ENCODE measurements around the gene RCAN2.
A peak's percentile ranks its signal among the peaks of the same experiment; 100 is the strongest.

RCAN2 gene

DNA sequence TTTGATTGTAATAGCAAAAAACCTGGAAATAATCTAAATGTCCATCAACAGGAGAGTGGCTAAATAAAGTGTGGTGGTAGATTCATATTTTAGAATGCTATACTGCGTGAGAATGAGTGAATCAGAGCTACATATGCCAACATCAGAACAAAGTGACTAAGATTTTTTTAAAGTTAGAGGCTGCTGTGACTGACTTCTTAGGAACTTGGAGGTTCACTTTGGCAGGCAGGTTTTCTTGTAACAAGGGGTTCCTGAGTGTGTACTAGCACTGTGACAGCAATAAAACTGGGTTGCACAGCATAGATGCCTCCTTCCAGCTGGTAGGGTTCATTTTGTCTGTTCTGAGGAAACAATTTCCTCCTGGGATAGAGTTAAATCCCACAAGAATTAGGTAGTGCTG is 245.2 kb downstream of the RCAN2 start:
- no peak for DNase-seq

DNA sequence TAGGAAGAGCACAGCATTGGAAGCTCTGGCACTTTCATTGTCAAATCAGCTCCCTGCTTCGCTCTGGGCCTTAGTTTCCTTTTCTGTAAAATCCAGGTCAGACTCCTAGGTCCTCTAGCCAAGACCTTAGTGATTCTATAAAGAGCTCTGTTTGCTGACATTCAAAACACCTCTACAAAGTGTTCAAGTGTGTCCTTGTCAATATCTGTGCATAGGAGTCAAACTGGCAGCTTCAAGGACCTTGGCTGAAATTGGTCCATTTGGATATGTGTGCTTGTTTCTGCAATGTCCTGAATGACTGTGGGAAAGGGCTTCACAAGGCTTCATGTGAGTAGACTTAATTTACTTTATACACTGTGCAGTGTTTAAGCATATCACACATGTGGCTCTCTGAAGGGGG is 246.6 kb downstream of the RCAN2 start:
- no peak for DNase-seq

DNA sequence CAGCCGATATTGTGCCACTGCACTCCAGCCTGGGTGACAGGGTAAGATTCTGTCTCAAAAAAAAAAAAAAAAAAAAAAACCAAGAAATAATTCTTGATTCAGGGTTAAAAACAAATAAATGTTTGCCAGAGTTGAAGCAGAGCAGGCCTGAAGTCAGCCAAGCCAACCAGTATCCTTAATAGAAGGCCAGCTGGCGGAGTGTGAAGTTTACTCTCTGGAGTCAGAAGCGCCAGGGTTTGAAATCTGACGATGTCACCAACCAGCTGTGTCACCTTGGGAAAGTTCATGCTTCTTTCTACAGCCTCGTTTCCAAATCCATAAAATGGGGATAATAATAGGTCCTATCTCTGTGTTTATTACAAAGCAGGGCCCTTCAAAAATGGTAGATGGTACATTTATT is 247.5 kb downstream of the RCAN2 start:
- DNase-seq, result no peak

DNA sequence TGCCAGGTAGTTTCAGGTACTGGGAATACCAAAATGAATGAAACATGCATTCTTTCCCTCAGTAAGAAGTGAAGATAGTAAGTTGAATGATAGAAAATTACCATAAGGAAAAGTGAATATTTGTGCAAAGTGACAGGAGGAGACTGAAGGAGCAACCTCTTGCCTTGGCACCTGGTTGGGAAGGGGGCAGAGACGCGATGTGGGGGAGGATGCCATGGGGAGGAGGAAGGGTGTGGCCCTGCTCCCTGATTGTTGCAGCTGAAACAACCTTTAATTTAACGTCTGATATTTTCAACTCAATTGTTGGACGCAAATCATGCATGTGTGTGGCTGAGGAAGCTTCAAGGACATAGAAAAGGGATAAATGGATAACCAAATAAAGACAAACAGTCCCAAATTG is 248.3 kb downstream of the RCAN2 start:
- DNase-seq, result no peak

DNA sequence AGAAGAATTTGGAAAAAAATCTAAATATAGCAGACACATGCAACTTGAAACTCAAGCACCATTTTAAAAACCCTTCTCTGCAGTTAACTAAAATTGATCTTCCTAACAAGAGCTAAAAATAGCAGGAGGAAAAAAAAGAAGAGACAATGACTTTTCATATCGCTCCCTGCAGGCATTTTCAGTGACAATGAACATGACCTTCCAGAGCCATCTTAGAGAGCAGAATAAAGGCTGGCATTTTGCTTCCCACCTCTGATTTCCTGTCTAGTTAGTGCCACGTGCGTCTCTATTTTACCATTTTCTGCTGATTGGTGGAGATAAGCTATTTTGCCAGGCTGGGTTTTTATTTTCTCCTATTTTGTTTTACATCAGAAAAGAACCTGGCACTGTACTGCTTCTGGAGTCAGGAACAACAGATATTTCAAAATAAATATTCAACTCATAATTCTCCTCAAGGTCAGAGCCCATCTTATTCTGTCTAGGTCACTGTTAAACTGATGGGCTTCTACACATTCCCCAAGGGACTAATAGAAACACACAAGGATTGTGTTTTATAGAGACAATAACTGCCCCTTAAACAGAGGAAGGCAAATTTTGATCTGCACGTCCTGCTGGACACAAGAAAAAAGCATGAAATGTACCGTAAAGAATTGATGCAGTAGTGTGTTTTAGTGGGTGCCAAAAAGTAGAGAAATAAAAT is 250.2 kb downstream of the RCAN2 start:
- DNase-seq, result no peak

DNA sequence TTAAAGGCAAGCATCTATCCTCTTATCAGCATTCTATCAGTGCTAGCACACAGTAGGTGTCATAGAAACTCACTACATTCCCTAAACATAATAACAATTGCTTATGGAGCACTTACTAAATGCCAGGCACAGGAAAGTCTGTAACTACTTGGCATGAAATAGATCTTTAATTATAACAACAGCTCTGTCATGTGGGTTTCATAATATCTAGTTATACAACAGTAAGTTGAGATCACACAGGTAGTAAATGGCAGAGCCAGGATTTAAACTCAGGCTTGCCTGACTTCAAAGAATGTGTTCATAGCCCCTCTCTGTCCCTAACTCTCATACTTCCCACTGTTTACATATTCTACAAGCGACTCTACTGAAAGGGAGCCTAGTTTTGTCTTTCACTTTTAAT is 254.5 kb downstream of the RCAN2 start:
- no peak for DNase-seq

DNA sequence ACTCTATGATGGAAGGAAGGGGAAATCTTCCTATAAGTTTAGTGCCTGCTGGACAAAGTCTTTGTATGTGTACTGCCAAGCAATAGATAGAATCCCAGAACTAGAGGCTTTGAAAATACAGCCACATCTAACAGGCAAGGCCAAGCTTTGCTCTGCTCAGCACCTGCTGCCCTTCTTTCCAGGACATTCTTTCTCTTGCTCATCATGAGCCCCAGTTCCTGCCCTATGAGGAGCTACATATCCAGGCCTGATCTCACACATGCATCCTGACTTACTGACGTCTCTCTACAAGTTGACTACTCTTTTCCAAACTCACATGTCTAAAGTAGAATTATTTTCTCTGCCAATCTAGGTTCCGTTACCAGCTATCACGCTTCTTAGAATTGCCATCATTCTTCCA is 256.0 kb downstream of the RCAN2 start:
- no peak for DNase-seq

DNA sequence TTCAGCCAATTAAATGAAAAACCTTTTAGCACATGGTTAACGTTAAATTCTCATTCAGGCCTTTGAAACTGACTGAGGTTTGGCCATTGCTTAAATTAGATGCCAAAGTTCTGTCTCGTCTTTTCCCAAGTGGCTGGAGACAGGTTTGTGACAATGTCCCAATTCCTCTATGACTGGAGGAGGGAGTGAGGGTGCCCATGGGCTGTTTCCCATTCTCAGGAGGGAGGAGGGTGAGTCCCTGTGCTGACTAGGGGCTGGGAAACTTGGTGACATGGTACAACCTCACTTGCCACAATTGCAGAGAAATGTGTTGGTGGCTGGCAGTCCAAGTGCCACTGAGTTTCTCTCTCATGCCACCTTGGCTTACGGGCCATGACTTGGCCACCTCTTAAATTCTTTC is 256.5 kb downstream of the RCAN2 start:
- no peak for DNase-seq

DNA sequence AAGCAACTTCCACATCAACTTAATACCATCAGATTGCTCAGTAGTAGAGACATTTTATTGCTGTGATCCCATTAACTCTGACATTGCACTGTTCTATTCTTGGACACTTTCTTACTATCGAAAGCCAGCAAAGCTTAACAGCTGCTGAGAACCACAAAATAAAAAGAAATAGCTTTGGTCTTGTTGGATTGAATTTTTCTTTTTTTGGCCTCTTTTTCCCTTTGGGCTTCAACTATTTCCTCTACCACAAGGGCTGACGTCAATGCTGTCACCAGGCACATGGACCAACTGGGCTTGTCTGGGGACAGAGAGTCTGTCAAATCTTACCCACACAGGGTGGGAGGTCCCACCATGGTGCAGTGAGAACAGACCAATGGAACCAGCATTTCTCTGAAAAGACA is 257.1 kb downstream of the RCAN2 start:
- DNase-seq, result no peak

DNA sequence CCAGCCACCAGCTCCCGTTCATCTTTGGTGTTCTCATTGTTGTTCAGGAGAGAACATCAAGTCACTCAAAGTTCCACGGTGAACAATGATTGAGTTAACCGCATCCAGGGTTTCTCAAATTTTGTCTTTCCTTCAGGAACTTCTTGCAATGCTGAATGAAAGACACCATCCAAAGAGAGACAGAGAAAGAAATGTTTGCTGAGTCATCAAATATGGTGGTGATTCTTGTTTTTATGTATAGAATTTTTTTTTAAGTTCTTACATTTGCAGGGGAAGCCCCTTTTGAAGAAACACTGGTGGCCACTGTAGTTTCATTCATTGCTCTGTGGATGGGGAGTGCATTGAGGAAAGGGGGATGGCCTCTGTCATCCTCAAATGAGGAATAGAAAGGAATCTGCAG is 258.1 kb downstream of the RCAN2 start:
- DNase-seq, result no peak

DNA sequence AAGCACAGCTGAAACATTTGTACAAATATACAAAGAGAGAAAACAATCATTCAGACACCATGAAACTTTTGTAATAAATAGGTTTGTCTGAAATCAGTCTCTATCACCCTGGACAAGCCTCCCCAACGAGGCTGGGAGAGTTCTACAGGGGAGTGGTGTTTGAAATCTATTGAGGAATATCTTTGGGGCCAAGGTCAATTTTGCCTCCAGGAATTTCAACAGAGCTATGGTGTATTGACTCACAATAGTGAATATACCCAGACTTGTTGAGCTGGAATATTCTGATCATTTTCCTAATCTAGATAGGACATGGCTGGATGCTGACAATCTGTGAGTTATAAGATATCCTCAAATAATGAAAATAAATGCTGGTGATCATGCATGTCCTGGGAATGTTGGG is 269.0 kb downstream of the RCAN2 start:
- no peak for DNase-seq

DNA sequence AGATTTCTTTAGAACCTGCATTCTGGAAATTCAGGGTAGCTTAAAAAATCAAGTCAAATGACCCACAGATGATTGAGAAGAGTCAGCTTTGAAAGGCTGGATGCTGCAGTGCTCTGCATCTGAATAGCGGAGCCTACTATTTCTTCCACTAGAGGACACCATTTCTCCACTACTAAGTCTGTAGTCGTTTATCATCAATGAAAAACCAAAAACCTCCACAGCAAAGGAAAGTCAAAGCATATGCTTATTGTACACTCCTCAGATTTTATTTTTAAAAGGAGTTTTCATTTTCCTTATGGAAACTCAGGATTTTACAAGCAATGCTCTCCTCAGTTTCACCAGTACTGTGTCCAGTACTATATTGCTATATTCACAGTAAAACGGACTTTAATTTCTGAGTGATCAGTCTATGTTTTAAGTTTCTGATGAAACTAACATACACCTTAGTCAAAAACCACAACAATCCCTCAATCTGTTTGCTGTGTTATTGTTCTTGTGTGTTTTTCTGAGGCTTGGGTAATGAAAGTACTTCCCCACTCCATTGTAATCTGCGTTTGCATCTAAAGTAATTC is 269.9 kb downstream of the RCAN2 start:
- DNase-seq, result peak; percentile 33

DNA sequence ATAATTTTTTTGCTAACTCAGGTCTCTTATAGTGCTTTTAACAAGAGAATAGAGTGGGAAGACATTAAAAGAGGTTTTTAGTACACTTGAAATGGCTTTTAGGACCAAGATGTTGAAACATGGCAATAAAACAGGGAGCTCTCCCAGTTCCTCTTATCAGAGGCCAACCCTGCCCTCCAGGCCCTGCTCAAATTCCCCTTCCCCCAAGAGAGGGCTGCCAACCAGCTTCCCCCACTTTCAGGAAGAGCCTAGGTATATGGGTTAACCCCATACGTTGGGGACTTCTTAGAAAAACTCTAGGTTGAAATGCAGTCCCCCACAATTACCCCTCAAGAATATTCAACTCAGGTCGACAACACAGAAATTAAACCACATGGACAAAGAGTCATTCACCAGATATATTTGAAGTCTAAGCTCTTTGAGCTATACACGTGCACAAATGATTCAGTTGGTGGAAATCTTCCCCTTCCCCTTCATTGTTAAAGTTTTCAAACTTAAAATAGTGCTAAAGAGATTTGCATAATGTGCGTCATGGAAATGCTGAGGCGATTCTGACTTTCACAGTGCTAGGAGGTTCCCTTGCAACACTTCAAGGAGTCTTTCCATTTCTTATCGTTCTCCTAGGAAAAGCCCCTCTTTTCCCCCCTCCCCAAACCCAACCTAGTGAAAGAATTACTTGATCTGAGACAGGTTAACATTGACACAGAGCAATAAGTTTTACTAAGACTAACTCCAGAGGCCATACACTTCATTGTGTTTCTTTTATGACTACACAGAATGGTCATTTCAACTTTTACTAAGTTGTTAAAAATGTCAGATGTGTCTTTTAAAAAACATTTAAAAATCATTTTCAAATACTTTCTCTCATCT is 270.7 kb downstream of the RCAN2 start:
- no peak for DNase-seq

DNA sequence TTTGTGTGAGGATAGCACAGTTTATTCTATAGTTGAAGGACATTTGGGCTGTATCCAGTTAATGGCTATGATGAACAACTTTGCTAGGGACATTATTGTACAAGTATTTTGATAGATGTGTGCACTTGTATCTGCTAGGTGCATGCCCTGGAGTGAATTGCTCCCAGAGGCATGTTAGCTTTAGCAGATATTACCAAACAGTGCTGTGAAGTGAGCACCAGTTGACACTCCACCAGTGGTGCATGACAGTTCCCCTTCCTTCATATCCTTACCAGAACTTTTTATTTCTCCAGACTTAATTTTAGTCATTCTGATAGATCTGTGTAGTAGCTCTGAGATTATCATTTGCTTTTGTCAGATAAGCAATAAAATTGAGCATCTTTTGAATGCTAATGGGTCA is 271.6 kb downstream of the RCAN2 start:
- DNase-seq, result no peak

DNA sequence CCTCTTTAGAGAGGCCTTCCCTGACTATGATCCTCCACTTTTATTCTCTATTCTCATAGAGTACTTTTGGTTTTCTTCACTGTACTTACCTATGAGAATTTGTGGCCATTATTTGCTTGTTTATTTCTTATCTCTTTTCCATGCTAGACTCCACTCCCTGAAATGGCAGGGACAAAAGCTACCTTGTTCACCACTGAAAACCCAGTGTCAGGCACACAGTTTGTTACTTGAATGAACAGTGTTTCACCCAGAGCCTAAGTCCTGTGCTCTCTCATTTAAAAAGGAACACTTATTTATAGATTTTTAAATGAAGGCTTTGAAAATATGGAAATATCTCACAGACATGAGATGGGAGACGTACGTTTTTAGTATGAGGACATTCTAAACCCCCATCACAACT is 272.8 kb downstream of the RCAN2 start:
- DNase-seq, result no peak

DNA sequence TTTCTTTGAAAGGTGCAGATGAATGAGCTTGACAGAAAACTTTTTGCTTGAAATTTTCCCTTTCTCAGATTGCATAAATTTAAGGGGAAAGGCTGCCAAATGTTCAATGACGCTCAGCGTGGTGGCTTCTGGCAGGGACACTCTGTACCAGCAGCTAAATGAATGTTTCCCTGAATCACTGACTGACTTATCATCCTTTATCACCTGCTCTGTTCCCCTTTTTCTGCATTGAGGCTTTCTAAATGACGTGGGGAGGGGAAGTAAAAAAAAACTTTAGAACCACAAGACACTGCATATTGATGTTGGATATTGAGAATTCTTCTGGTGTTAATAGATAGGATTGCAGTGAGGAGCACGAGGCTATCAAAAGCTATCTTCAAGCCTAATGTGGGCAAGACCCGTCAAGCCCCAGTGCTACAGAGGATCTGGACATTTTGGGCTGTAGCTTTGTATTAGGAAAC is 273.5 kb downstream of the RCAN2 start:
- peak; percentile 4 for DNase-seq

DNA sequence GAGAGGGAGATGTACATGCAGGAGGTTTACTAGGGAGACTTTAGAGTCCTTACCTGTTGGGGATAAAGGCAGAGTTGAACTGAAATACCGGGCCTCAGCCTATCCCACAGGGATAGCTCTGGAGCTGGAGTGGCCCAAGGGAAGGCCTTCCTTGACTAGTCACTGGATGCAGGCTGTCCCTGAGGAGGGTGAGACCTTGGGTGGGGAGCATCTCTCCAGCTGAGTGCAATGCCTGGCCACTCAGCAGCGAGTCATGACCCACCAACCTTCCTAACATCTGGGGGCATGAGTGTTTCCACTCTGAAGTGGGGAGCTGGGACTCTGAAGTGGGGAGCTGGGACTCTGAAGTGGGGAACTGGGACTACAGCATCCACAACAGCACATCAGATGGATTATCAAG is 274.4 kb downstream of the RCAN2 start:
- no peak for DNase-seq

DNA sequence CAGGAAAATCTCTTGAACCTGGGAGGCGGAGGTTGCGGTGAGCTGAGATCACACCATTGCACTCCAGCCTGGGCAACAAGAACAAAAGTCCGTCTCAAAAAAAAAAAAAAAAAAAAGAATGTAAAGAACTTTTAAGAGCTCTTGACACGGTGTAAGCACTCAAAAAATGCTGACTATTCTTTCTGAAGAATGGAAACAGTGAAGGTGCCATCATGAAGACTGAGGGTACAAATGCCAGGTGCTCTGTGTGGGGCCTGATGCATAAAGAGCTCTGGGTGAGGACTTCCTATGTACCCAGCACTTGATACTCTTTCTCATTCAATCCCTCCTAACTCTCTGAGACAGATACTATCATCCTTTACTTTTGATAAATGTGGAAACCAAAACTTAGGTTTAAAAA is 275.5 kb downstream of the RCAN2 start:
- DNase-seq, result no peak

DNA sequence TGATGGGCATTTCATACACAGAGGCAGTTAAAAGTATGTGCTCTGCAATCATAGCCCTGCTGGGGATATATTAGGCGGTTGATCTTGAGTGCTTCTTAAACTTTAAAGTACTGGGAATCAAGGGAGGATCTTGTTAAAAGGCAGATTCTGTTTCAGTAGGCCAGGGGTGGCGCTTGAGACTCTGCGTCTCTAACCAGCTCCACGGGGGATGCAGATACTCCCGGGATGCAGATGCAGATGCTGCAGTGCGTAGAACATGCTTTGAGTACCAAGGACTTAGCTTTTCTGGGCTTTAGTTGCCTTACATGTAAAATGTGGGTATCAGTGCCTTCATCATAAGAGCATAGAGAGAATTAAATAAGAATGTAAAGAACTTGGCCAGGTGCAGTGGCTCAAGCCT is 276.0 kb downstream of the RCAN2 start:
- no peak for DNase-seq

DNA sequence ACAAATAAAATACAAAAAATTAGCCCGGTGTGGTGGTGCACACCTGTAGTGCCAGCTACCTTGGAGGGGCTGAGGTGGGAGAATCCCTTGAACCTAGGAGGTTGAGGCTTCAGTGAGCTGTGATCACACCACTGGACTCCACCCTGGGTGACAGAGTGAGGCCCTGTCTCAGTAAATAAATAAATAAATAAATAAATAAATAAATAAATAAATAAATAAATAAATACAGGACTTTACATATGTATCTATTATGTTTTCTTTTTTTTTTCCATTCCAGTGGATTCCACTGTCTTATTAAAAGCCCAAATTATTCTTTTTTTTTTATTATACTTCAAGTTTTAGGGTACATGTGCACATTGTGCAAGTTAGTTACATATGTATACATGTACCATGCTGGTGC is 279.3 kb downstream of the RCAN2 start:
- no peak for DNase-seq

DNA sequence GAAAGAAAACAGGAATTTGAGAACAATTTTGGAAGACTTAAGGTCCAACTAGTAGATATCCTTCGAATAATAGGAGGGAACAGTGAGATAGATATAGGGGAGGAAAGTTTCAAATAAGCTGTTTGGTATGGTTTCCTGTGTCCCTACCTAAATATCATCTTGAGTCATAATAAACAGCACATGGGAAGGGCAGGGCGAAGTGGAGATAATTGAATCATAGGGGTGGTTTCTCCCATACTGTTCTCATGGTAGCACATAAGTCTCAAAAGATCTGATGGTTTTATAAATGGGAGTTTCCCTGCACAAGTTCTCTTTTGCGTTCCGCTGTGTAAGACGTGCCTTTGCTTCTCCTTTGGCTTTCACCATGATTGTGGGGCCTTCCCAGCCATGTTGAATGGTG is 281.0 kb downstream of the RCAN2 start:
- DNase-seq, result no peak

DNA sequence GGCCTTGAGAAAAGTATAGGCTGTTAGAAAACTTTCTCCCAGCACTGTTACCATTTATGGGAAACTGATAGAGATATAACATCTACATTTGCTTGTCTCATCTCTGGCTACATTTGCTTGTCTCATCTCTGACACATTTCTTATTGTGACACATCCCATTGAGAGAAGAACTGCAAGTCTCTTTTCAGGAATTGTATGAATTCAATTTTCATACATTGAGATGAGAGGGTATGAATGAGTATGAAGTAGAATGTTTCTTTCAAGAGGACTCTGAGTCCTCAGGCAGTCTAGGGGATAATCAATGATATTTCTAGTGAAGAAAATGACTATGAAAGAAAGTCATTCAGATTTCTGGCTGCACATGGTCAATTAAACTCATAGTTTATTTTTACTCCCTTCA is 282.9 kb downstream of the RCAN2 start:
- DNase-seq, result no peak

DNA sequence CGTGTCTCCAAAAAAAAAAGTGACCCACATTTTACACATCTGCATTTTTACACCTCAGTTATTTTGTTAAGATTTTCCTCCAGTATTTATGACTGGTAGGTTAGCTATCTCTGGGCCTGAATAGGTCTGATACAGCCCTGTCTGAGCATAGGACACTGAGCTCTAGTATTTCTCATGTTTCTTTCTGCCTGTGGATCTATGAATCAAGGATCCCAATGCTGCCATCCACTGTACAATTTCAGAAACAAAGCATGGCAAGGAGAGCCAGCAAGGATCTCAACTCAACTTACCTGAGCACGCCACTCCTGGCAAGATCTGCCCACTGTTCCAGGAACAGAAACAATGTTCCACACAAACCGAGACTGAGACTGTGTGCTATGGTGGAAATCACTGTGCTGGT is 284.1 kb downstream of the RCAN2 start:
- no peak for DNase-seq
